HFFc6 (cell line): ENCODE results near the gene PPP1R12B. TPM values are rescaled to one million over a fixed set of nuclear protein-coding genes. Genes with fewer than 3 reads are reported as not detected.

Experiments used
- DNase-seq: peaks from one replicate; pipeline ENCODE4 v3.0.0-alpha.2; 2018
- H3K27ac Mint-ChIP-seq: 2 replicates; pipeline ENCODE4 v1.8.0; 2020; ENCODE audit warnings: mild to moderate bottlenecking, mixed read lengths
- H3K27me3 Mint-ChIP-seq: 2 replicates; pipeline ENCODE4 v1.8.0; 2021; ENCODE audit warnings: mild to moderate bottlenecking, moderate library complexity, mixed read lengths; ENCODE audit not compliant: insufficient read depth
- H3K36me3 Mint-ChIP-seq: 2 replicates; pipeline ENCODE4 v1.8.0; 2021; ENCODE audit warnings: low read depth, mixed read lengths
- H3K4me1 Mint-ChIP-seq: 2 replicates; pipeline ENCODE4 v1.8.0; 2020; ENCODE audit warnings: low read depth, mixed read lengths
- H3K4me3 Mint-ChIP-seq: 2 replicates; pipeline ENCODE4 v1.8.0; 2020; ENCODE audit warnings: mild to moderate bottlenecking, moderate library complexity, mixed read lengths
- H3K9me3 Mint-ChIP-seq: 2 replicates; pipeline ENCODE4 v1.8.0; 2020; ENCODE audit warnings: mild to moderate bottlenecking, mixed read lengths
- CTCF ChIP-seq: fragments of 200-600 bp; sonication (generic); IDR thresholded peaks from 2 replicates; pipeline ENCODE4 v1.5.0; 2021; ENCODE audit warnings: antibody characterized with exemption, mild to moderate bottlenecking
- total RNA-seq, 6 experiments: library from RNA; stranded (reverse); fragmentation: NEBNext Ultra II Directional; extraction: Animal tissue kit (Norgen Biotek cat#: 25700); gene quantifications; 2 replicates in 1 of 6; 3 replicates in 5 of 6; pipeline ENCODE4 v1.2.3, GENCODE V29; 2021

Gene PPP1R12B
- total RNA-seq, 6 experiments from 2014 or later: 5.3 to 9.9 (median 6.9) TPM

- no peaks in the 10 kb centered on the region for H3K4me1 Mint-ChIP-seq
- no peaks in the 10 kb centered on the region for H3K9me3 Mint-ChIP-seq
- no peak overlapping the region for H3K4me3 Mint-ChIP-seq
- H3K27me3 Mint-ChIP-seq: peaks cover 29% of the 10 kb centered on the region
- H3K27ac Mint-ChIP-seq: no peak overlapping the region
- no peaks in the 10 kb centered on the region for H3K36me3 Mint-ChIP-seq
- TF ChIP-seq CTCF: no peak
- no peak for DNase-seq
These were observed 30.3 kb upstream of the PPP1R12B start for GRCh38 chr1:202317941-202318925.

GRCh38 chr1:202319381-202320080, 29.0 kb upstream of the PPP1R12B start:
- no peak for DNase-seq
- TF ChIP-seq CTCF: no peak
- H3K9me3 Mint-ChIP-seq: no peaks in the 10 kb centered on the region
- H3K4me1 Mint-ChIP-seq: no peaks in the 10 kb centered on the region
- peaks cover 24% of the 10 kb centered on the region for H3K27me3 Mint-ChIP-seq
- H3K27ac Mint-ChIP-seq: no peak overlapping the region
- no peaks in the 10 kb centered on the region for H3K36me3 Mint-ChIP-seq
- H3K4me3 Mint-ChIP-seq: no peak overlapping the region

GRCh38 chr1:202320081-202320405, 28.5 kb upstream of the PPP1R12B start:
- Mint-ChIP-seq H3K4me1 (no peaks in the 10 kb centered on the region), H3K27me3 (peaks cover 21% of the 10 kb centered on the region), H3K9me3 (no peaks in the 10 kb centered on the region), H3K36me3 (no peaks in the 10 kb centered on the region), H3K4me3 (no peak overlapping the region), H3K27ac (no peak overlapping the region)
- TF ChIP-seq CTCF: no peak
- no peak for DNase-seq

- Mint-ChIP-seq H3K4me1 (no peaks in the 10 kb centered on the region), H3K9me3 (no peaks in the 10 kb centered on the region), H3K36me3 (no peaks in the 10 kb centered on the region), H3K27me3 (peaks cover 18% of the 10 kb centered on the region), H3K4me3 (no peak overlapping the region), H3K27ac (no peak overlapping the region)
- DNase-seq: no peak
- TF ChIP-seq CTCF: no peak
These were observed 24.8 kb upstream of the PPP1R12B start for GRCh38 chr1:202323731-202324130.

- Mint-ChIP-seq H3K27ac (no peak overlapping the region), H3K4me1 (no peaks in the 10 kb centered on the region), H3K27me3 (peaks cover 12% of the 10 kb centered on the region), H3K4me3 (no peak overlapping the region), H3K9me3 (no peaks in the 10 kb centered on the region), H3K36me3 (no peaks in the 10 kb centered on the region; the same call in 1 of the 2 replicates)
- no peak for DNase-seq
- TF ChIP-seq CTCF: no peak
These were observed 23.9 kb upstream of the PPP1R12B start for GRCh38 chr1:202324646-202325045.
